Fibroblast of peridontal ligament (primary cell): ENCODE results near the gene PRPSAP2.
"Not testable (repeated sequence)": the region's sequence is repeated elsewhere in the genome, so short reads cannot be mapped to it uniquely, and the experiment has no call there.

Source experiments
- DNase-seq: peaks from one replicate; pipeline ENCODE4 v3.0.0-alpha.2; 2010; ENCODE audit errors: extremely low read depth

PRPSAP2 gene

GRCh38 chr17:18857864-18858566, at the start of gene PRPSAP2:
Gene PRPSAP2, plus strand, starts transcription at chr17:18858131. Its CDS starts 7,703 bp downstream, at chr17:18865834.
- DNase-seq: peak; percentile 85

GRCh38 chr17:18815924-18816323, 42.0 kb upstream of the PRPSAP2 start:
- not testable (repeated sequence) for DNase-seq

- DNase-seq: peak; percentile 90
Measured at GRCh38 chr17:18816489-18817371, 41.2 kb upstream of the PRPSAP2 start.

- DNase-seq: peak; percentile 2
Measured at GRCh38 chr17:18821430-18821829, 36.5 kb upstream of the PRPSAP2 start.

- not testable (repeated sequence) for DNase-seq
Measured at GRCh38 chr17:18827613-18828012, 30.3 kb upstream of the PRPSAP2 start.

GRCh38 chr17:18848501-18848900, 9.4 kb upstream of the PRPSAP2 start:
- no peak for DNase-seq

GRCh38 chr17:18850679-18851078, 7.3 kb upstream of the PRPSAP2 start:
- DNase-seq: no peak

GRCh38 chr17:18851201-18851600, 6.7 kb upstream of the PRPSAP2 start:
- DNase-seq: no peak

- DNase-seq: no peak
Measured at GRCh38 chr17:18854956-18855355, 3.0 kb upstream of the PRPSAP2 start.

GRCh38 chr17:18855831-18856569, 1.9 kb upstream of the PRPSAP2 start:
- DNase-seq: peak; percentile 94

GRCh38 chr17:18856570-18856915, 1.4 kb upstream of the PRPSAP2 start:
- no peak for DNase-seq

- DNase-seq: peak; percentile 5
Measured at GRCh38 chr17:18858567-18859245, 775 bp downstream of the PRPSAP2 start.

GRCh38 chr17:18859256-18859655, 1.3 kb downstream of the PRPSAP2 start:
- peak; percentile 52 for DNase-seq

GRCh38 chr17:18860161-18860972, 2.4 kb downstream of the PRPSAP2 start:
- peak; percentile 7 for DNase-seq

- no peak for DNase-seq
Measured at GRCh38 chr17:18862011-18862410, 4.1 kb downstream of the PRPSAP2 start.

- not testable (repeated sequence) for DNase-seq
Measured at GRCh38 chr17:18864996-18865395, 7.1 kb downstream of the PRPSAP2 start.

- DNase-seq: no peak
Measured at GRCh38 chr17:18866866-18867813, 9.2 kb downstream of the PRPSAP2 start.

GRCh38 chr17:18877104-18877645, 19.2 kb downstream of the PRPSAP2 start:
- DNase-seq: no peak

- no peak for DNase-seq
Measured at GRCh38 chr17:18888766-18889290, 30.9 kb downstream of the PRPSAP2 start.
